ENCODE data around the gene CLEC11A. TPM values are rescaled to one million over a fixed set of nuclear protein-coding genes. Genes with fewer than 3 reads are reported as not detected.
"Not testable (repeated sequence)": the region's sequence is repeated elsewhere in the genome, so short reads cannot be mapped to it uniquely, and the experiment has no call there.

Gene CLEC11A
- polyA plus RNA-seq, 1 donor from 2014 or later = 18.4 TPM

- Histone ChIP-seq H3K79me2 (replicated peaks; ENCODE audit: insufficient read depth, low read length) (no peaks in the 10 kb centered on the region), H3K9me3 (ENCODE audit: low read length) (no peaks in the 10 kb centered on the region), H2AFZ (ENCODE audit: low read depth, low read length) (no peak overlapping the region), H3F3A (ENCODE audit: insufficient read depth, low read length, poor library complexity, severe bottlenecking) (no peaks in the 10 kb centered on the region), H3K4me2 (ENCODE audit: low read length) (no peak overlapping the region), H3K9ac (ENCODE audit: low read length) (no peak overlapping the region), H3K36me3 (ENCODE audit: insufficient read depth, low read length) (no peaks in the 10 kb centered on the region), H3K27ac (ENCODE audit: low read length) (no peak overlapping the region), H3K27me3 (ENCODE audit: insufficient read depth, low read depth, low read length) (peaks cover 6% of the 10 kb centered on the region), H3K9me2 (ENCODE audit: insufficient read depth, low read length) (no peaks in the 10 kb centered on the region), H4K20me1 (ENCODE audit: insufficient read depth) (no peaks in the 10 kb centered on the region), H3K4me3 (ENCODE audit: low read length) (no peak overlapping the region)
- no peak for TF ChIP-seq EZH2 (IDR thresholded peaks at IDR 0.05; ENCODE audit: borderline replicate concordance, insufficient read depth, low read length, poor library complexity, severe bottlenecking)
- TF ChIP-seq MXI1 (conservative IDR thresholded peaks at IDR 0.05; ENCODE audit: poor library complexity, severe bottlenecking) = no peak
- no peak for TF ChIP-seq RAD21 (conservative IDR thresholded peaks at IDR 0.05)
- TF ChIP-seq, protein P1, sequence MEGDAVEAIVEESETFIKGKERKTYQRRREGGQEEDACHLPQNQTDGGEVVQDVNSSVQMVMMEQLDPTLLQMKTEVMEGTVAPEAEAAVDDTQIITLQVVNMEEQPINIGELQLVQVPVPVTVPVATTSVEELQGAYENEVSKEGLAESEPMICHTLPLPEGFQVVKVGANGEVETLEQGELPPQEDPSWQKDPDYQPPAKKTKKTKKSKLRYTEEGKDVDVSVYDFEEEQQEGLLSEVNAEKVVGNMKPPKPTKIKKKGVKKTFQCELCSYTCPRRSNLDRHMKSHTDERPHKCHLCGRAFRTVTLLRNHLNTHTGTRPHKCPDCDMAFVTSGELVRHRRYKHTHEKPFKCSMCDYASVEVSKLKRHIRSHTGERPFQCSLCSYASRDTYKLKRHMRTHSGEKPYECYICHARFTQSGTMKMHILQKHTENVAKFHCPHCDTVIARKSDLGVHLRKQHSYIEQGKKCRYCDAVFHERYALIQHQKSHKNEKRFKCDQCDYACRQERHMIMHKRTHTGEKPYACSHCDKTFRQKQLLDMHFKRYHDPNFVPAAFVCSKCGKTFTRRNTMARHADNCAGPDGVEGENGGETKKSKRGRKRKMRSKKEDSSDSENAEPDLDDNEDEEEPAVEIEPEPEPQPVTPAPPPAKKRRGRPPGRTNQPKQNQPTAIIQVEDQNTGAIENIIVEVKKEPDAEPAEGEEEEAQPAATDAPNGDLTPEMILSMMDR (IDR thresholded peaks at IDR 0.05; ENCODE audit: poor library complexity, severe bottlenecking) = no peak
- no peak for TF ChIP-seq EP300 (conservative IDR thresholded peaks at IDR 0.05; ENCODE audit: poor library complexity, severe bottlenecking)
- TF ChIP-seq SMC3 (conservative IDR thresholded peaks at IDR 0.05; ENCODE audit: poor library complexity) = no peak
- TF ChIP-seq TAF1 (IDR thresholded peaks at IDR 0.05; ENCODE audit: low read depth) = no peak
- TF ChIP-seq POLR2AphosphoS5 (IDR thresholded peaks at IDR 0.05) = no peak
- TF ChIP-seq, protein P2, sequence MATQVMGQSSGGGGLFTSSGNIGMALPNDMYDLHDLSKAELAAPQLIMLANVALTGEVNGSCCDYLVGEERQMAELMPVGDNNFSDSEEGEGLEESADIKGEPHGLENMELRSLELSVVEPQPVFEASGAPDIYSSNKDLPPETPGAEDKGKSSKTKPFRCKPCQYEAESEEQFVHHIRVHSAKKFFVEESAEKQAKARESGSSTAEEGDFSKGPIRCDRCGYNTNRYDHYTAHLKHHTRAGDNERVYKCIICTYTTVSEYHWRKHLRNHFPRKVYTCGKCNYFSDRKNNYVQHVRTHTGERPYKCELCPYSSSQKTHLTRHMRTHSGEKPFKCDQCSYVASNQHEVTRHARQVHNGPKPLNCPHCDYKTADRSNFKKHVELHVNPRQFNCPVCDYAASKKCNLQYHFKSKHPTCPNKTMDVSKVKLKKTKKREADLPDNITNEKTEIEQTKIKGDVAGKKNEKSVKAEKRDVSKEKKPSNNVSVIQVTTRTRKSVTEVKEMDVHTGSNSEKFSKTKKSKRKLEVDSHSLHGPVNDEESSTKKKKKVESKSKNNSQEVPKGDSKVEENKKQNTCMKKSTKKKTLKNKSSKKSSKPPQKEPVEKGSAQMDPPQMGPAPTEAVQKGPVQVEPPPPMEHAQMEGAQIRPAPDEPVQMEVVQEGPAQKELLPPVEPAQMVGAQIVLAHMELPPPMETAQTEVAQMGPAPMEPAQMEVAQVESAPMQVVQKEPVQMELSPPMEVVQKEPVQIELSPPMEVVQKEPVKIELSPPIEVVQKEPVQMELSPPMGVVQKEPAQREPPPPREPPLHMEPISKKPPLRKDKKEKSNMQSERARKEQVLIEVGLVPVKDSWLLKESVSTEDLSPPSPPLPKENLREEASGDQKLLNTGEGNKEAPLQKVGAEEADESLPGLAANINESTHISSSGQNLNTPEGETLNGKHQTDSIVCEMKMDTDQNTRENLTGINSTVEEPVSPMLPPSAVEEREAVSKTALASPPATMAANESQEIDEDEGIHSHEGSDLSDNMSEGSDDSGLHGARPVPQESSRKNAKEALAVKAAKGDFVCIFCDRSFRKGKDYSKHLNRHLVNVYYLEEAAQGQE (IDR thresholded peaks at IDR 0.05; ENCODE audit: borderline replicate concordance) = no peak
Observed at GRCh38 chr19:50772476-50772875, 49.3 kb downstream of the CLEC11A start.

DNA sequence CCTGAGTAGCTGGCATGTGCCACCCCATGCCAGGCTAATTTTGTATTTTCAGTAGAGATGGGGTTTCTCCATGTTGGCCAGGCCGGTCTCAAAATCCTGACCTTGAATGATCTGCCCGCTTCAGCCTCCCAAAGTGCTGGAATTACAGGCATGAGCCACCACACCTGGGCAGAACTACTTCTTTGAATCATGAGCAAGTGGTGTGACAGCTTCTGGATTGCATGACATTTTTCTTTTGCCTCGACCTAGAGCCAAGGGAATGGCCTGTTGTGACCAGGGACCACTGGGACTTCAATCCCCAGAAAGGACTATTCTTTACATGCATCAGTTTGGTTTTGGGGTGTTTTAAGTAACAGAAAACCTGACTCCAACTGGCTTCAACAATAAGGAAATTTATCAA is 49.7 kb downstream of the CLEC11A start:
- H4K20me1 ChIP-seq (ENCODE audit: insufficient read depth); H3K27ac ChIP-seq (ENCODE audit: low read length); H3K36me3 ChIP-seq (ENCODE audit: insufficient read depth, low read length); H3K4me3 ChIP-seq (ENCODE audit: low read length); H3K4me2 ChIP-seq (ENCODE audit: low read length); H3F3A ChIP-seq (ENCODE audit: insufficient read depth, low read length, poor library complexity, severe bottlenecking); H2AFZ ChIP-seq (ENCODE audit: low read depth, low read length); H3K9me2 ChIP-seq (ENCODE audit: insufficient read depth, low read length); H3K79me2 ChIP-seq (replicated peaks; ENCODE audit: insufficient read depth, low read length); H3K9me3 ChIP-seq (ENCODE audit: low read length); H3K9ac ChIP-seq (ENCODE audit: low read length): not testable (repeated sequence)
- peaks cover 11% of the 10 kb centered on the region for H3K27me3 ChIP-seq (ENCODE audit: insufficient read depth, low read depth, low read length)

GRCh38 chr19:50773454-50773853 is 50.3 kb downstream of the CLEC11A start:
- not testable (repeated sequence) for H3K9me3 ChIP-seq (ENCODE audit: low read length); H3K27ac ChIP-seq (ENCODE audit: low read length); H3K4me3 ChIP-seq (ENCODE audit: low read length); H3K4me2 ChIP-seq (ENCODE audit: low read length); H3K9me2 ChIP-seq (ENCODE audit: insufficient read depth, low read length); H2AFZ ChIP-seq (ENCODE audit: low read depth, low read length); H3K79me2 ChIP-seq (replicated peaks; ENCODE audit: insufficient read depth, low read length); H3K36me3 ChIP-seq (ENCODE audit: insufficient read depth, low read length); H3K9ac ChIP-seq (ENCODE audit: low read length); H4K20me1 ChIP-seq (ENCODE audit: insufficient read depth); H3F3A ChIP-seq (ENCODE audit: insufficient read depth, low read length, poor library complexity, severe bottlenecking)
- peaks cover 16% of the 10 kb centered on the region for H3K27me3 ChIP-seq (ENCODE audit: insufficient read depth, low read depth, low read length)

Other genes starting within 250 kb of the CLEC11A start
- 233 and 270 TPM in 2 replicates for gene EMC10, start 246.9 kb upstream of the CLEC11A start, polyA plus RNA-seq
- gene GARIN5A, start 246.5 kb upstream of the CLEC11A start, polyA plus RNA-seq = 3.3 and 6.5 TPM in 2 replicates
- gene JOSD2, start 212.2 kb upstream of the CLEC11A start, polyA plus RNA-seq = 6.6 and 10.7 TPM in 2 replicates
- 0.98 TPM in 1 of 2 replicates, not detected in the other for gene ASPDH, start 209.5 kb upstream of the CLEC11A start, polyA plus RNA-seq
- 83.1 and 98.9 TPM in 2 replicates for gene LRRC4B, start 154.9 kb upstream of the CLEC11A start, polyA plus RNA-seq
- gene SYT3, start 83.5 kb upstream of the CLEC11A start, polyA plus RNA-seq = 14.8 and 18.6 TPM in 2 replicates
- gene C19orf81, start 73.9 kb upstream of the CLEC11A start, polyA plus RNA-seq = 17.0 and 28.3 TPM in 2 replicates
- gene SHANK1, start 3.6 kb upstream of the CLEC11A start, polyA plus RNA-seq = 3.2 and 7.9 TPM in 2 replicates
- gene GPR32, start 47.1 kb downstream of the CLEC11A start, polyA plus RNA-seq = not detected in 2 replicates
- gene ACP4, start 67.1 kb downstream of the CLEC11A start, polyA plus RNA-seq = not detected in 2 replicates
- not detected in 2 replicates for gene KLK1, start 100.4 kb downstream of the CLEC11A start, polyA plus RNA-seq
- not detected in 2 replicates for gene KLK15, start 110.2 kb downstream of the CLEC11A start, polyA plus RNA-seq
- gene KLK3, start 131.6 kb downstream of the CLEC11A start, polyA plus RNA-seq = not detected in 2 replicates
- not detected in 2 replicates for gene KLK2, start 150.1 kb downstream of the CLEC11A start, polyA plus RNA-seq
- not detected in 2 replicates for gene KLK4, start 188.0 kb downstream of the CLEC11A start, polyA plus RNA-seq
- gene KLK5, start 229.7 kb downstream of the CLEC11A start, polyA plus RNA-seq = not detected in 2 replicates
- gene KLK6, start 246.2 kb downstream of the CLEC11A start, polyA plus RNA-seq = not detected in 2 replicates

Data from neural cell (in vitro differentiated cells).